Measurements from ENCODE around the gene CITED4. TPM values are rescaled to one million over a fixed set of nuclear protein-coding genes. Genes with fewer than 3 reads are reported as not detected.

The CITED4 gene
- total and polyA plus RNA-seq, 9 of the 15 experiments (the other 6 are each of a cell fraction or from before 2014, with no cell fraction given), result 0.11 to 1.2 (median 0.17) TPM; not detected in 2

DNA sequence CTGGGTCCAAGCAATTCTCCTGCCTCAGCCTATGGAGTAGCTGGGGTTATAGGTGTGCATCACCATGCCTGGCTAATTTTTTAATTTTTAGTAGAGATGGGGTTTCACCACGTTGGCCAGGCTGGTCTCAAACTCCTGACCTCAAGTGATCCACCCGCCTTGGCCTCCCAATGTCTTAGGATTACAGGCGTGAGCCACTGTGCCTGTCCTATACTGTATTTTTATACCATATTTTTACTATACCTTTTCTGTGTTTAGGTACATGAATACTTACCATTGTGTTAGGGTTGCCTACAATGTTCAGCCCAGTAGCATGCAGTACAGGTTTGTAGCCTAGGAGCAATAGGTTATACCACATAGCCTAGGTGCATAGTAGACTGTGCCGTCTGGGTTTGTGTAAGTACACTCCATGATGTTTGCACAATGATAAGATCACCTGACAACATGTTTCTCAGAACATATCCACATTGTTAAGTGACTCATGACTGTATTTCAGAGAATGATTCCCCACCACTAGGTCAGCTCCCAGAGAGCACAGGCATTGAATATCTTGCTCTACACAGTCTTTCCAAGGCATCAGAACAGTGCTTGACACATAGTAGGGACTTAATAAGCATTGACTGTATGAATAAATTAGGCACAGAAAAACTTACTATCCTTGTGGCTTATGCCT lies 6.0 kb upstream of the CITED4 start (continued):
- TF ChIP-seq, protein P1, sequence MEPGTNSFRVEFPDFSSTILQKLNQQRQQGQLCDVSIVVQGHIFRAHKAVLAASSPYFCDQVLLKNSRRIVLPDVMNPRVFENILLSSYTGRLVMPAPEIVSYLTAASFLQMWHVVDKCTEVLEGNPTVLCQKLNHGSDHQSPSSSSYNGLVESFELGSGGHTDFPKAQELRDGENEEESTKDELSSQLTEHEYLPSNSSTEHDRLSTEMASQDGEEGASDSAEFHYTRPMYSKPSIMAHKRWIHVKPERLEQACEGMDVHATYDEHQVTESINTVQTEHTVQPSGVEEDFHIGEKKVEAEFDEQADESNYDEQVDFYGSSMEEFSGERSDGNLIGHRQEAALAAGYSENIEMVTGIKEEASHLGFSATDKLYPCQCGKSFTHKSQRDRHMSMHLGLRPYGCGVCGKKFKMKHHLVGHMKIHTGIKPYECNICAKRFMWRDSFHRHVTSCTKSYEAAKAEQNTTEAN (CRISPR knock-in tag; IDR thresholded peaks at IDR 0.05), result no peak
- TF ChIP-seq CEBPG (CRISPR knock-in tag; IDR thresholded peaks at IDR 0.05) (no peak), CEBPG (tag; conservative IDR thresholded peaks at IDR 0.05 in 1 of 2, IDR thresholded peaks at IDR 0.05 in 1 of 2) (peak; percentile 70 to 71), GTF2E2 (tag; IDR thresholded peaks at IDR 0.05) (no peak), CREB1 (IDR thresholded peaks at IDR 0.05) (no peak), CREB1 (CRISPR knock-in tag; IDR thresholded peaks at IDR 0.05) (no peak), RFX5 (IDR thresholded peaks at IDR 0.05; ENCODE audit: low read depth, low read length) (no peak), ELK3 (CRISPR knock-in tag; IDR thresholded peaks at IDR 0.05) (no peak), TFE3 (CRISPR knock-in tag; IDR thresholded peaks at IDR 0.05) (no peak; the same call in 1 of the 2 replicates), BRF1 (IDR thresholded peaks at IDR 0.05; ENCODE audit: borderline replicate concordance, extremely low read depth, insufficient read length) (no peak), ZNF561 (CRISPR knock-in tag; conservative IDR thresholded peaks at IDR 0.05) (no peak), SMARCB1 (IDR thresholded peaks at IDR 0.05; ENCODE audit: insufficient read length, low read depth) (no peak), ZNF384 (IDR thresholded peaks at IDR 0.05; ENCODE audit: low read depth, low read length) (no peak), ZNF512 (tag; IDR thresholded peaks at IDR 0.05) (peak; percentile 1; the same call in 1 of the 2 replicates), SMARCE1 (IDR thresholded peaks at IDR 0.05) (peak; percentile 94), HSF4 (CRISPR knock-in tag; IDR thresholded peaks at IDR 0.05; ENCODE audit: borderline replicate concordance) (no peak)
- TF ChIP-seq, protein P2, sequence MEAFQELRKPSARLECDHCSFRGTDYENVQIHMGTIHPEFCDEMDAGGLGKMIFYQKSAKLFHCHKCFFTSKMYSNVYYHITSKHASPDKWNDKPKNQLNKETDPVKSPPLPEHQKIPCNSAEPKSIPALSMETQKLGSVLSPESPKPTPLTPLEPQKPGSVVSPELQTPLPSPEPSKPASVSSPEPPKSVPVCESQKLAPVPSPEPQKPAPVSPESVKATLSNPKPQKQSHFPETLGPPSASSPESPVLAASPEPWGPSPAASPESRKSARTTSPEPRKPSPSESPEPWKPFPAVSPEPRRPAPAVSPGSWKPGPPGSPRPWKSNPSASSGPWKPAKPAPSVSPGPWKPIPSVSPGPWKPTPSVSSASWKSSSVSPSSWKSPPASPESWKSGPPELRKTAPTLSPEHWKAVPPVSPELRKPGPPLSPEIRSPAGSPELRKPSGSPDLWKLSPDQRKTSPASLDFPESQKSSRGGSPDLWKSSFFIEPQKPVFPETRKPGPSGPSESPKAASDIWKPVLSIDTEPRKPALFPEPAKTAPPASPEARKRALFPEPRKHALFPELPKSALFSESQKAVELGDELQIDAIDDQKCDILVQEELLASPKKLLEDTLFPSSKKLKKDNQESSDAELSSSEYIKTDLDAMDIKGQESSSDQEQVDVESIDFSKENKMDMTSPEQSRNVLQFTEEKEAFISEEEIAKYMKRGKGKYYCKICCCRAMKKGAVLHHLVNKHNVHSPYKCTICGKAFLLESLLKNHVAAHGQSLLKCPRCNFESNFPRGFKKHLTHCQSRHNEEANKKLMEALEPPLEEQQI (IDR thresholded peaks at IDR 0.05), result no peak
- TF ChIP-seq, protein P3, sequence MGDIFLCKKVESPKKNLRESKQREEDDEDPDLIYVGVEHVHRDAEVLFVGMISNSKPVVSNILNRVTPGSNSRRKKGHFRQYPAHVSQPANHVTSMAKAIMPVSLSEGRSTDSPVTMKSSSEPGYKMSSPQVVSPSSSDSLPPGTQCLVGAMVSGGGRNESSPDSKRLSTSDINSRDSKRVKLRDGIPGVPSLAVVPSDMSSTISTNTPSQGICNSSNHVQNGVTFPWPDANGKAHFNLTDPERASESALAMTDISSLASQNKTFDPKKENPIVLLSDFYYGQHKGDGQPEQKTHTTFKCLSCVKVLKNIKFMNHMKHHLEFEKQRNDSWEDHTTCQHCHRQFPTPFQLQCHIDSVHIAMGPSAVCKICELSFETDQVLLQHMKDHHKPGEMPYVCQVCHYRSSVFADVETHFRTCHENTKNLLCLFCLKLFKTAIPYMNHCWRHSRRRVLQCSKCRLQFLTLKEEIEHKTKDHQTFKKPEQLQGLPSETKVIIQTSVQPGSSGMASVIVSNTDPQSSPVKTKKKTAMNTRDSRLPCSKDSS (IDR thresholded peaks at IDR 0.05; ENCODE audit: low read depth, partially characterized antibody), result no peak

Measured in K562 (cell line).